MM.1S (cell line): Measurements from ENCODE around the gene FRAT2.

ENCODE experiments used
- EZH2 ChIP-seq: fragments of 300-600 bp; sonication (generic); optimal IDR thresholded peaks from 2 replicates; pipeline ENCODE3; 2017; ENCODE audit warnings: low read depth, mild to moderate bottlenecking, antibody characterized with exemption, low read length, mixed read lengths
- EZH2phosphoT487 ChIP-seq: fragments of 300-600 bp; sonication (generic); IDR thresholded peaks from 2 replicates; pipeline ENCODE4 v1.6.1; 2018; ENCODE audit warnings: antibody characterized with exemption, low read length
- TF ChIP-seq, protein P1 (sequence below): fragments of 300-600 bp; sonication (generic); IDR thresholded peaks from 2 replicates; pipeline ENCODE4 v1.5.1; 2016; ENCODE audit warnings: antibody characterized with exemption, low read length, mixed read lengths

DNA sequence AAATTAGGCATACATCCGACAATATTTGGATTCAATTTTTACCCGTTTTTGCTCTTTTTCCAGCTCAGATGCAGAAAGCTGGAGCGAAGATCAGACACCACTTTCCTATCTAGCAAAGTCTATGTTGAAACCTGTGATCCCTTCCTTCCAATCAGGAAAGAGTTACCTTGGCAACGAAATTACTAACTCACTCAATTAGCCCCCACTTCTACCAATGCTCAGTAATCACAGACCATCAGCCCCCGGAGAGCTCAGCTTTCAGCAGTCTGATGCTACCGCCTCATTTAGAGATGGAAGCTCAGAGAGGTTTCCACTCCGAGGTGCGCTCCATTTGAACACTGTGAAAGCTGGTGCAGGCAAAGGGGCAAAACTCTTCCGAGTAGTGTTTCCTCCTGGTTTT lies 8.8 kb downstream of the FRAT2 start:
- TF ChIP-seq, protein P1, sequence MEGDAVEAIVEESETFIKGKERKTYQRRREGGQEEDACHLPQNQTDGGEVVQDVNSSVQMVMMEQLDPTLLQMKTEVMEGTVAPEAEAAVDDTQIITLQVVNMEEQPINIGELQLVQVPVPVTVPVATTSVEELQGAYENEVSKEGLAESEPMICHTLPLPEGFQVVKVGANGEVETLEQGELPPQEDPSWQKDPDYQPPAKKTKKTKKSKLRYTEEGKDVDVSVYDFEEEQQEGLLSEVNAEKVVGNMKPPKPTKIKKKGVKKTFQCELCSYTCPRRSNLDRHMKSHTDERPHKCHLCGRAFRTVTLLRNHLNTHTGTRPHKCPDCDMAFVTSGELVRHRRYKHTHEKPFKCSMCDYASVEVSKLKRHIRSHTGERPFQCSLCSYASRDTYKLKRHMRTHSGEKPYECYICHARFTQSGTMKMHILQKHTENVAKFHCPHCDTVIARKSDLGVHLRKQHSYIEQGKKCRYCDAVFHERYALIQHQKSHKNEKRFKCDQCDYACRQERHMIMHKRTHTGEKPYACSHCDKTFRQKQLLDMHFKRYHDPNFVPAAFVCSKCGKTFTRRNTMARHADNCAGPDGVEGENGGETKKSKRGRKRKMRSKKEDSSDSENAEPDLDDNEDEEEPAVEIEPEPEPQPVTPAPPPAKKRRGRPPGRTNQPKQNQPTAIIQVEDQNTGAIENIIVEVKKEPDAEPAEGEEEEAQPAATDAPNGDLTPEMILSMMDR: no peak
- TF ChIP-seq EZH2: no peak
- TF ChIP-seq EZH2phosphoT487: no peak
